Measurements from ENCODE around the gene CARF. TPM values are rescaled to one million over a fixed set of nuclear protein-coding genes. Genes with fewer than 3 reads are reported as not detected.

The CARF gene
- total RNA-seq, 1 experiment from 2014 or later: 6.5 TPM

GRCh38 chr2:203003716-203004115 is 91.6 kb downstream of the CARF start:
- no peak overlapping the region for H3K4me3 ChIP-seq
- no peaks in the 10 kb centered on the region for H3K79me2 ChIP-seq (ENCODE audit: low read depth)
- no TSS peak for BruUV-seq (replicated peaks)
- no peaks in the 10 kb centered on the region for H3K4me1 ChIP-seq (replicated peaks; ENCODE audit: insufficient read depth)
- H4K20me1 ChIP-seq (ENCODE audit: insufficient read depth): no peaks in the 10 kb centered on the region
- no peaks in the 10 kb centered on the region for H3K27me3 ChIP-seq (ENCODE audit: insufficient read depth, low read depth)
- no peak for TF ChIP-seq CTCF (conservative IDR thresholded peaks at IDR 0.05)
- no peak for TF ChIP-seq EZH2 (IDR thresholded peaks at IDR 0.05; ENCODE audit: low read depth)
- H3K9me3 ChIP-seq (ENCODE audit: insufficient read depth, low read depth): no peaks in the 10 kb centered on the region
- POLR2A ChIA-PET (ENCODE audit: unreplicated experiment): no interaction called here
- CTCF ChIA-PET: no interaction called here
- H3F3A ChIP-seq (ENCODE audit: insufficient read depth, low read depth): no peaks in the 10 kb centered on the region
- intact Hi-C loops (cut with micrococcal nuclease; ENCODE audit: unreplicated experiment): no loop called here
- no peak overlapping the region for H2AFZ ChIP-seq
- no peak overlapping the region for H3K4me2 ChIP-seq
- no peak overlapping the region for H3K27ac ChIP-seq
- DNase-seq: no peak
- no peaks in the 10 kb centered on the region for H3K36me3 ChIP-seq (ENCODE audit: low read depth)
- no peaks in the 10 kb centered on the region for H3K9me2 ChIP-seq (ENCODE audit: insufficient read depth)

GRCh38 chr2:203014456-203015199 is 102.6 kb downstream of the CARF start, which contains the start of gene NBEAL1:
Gene NBEAL1 (plus strand): TSS chr2:203014875. CDS start chr2:203016385, 1,510 bp downstream.
- POLR2A ChIA-PET (ENCODE audit: unreplicated experiment): interaction anchor here (0.6 kb wide), 2 partner anchors 41 to 379 kb away, joined by 3 to 5 read pairs; no protein-coding TSS in a partner anchor

GRCh38 chr2:203016716-203017115 is 104.6 kb downstream of the CARF start:
- no peaks in the 10 kb centered on the region for H3K27me3 ChIP-seq (ENCODE audit: insufficient read depth, low read depth)
- ChIA-PET CTCF (no interaction called here), POLR2A (ENCODE audit: unreplicated experiment) (no interaction called here)
- no peaks in the 10 kb centered on the region for H3K9me2 ChIP-seq (ENCODE audit: insufficient read depth)
- DNase-seq: no peak
- H3K9me3 ChIP-seq (ENCODE audit: insufficient read depth, low read depth): no peaks in the 10 kb centered on the region
- no peaks in the 10 kb centered on the region for H3F3A ChIP-seq (ENCODE audit: insufficient read depth, low read depth)
- H3K4me1 ChIP-seq (replicated peaks; ENCODE audit: insufficient read depth): peaks cover 24% of the 10 kb centered on the region
- no peak overlapping the region for H3K27ac ChIP-seq
- no peaks in the 10 kb centered on the region for H3K36me3 ChIP-seq (ENCODE audit: low read depth)
- peak overlapping the region; percentile 47 for H3K4me2 ChIP-seq
- no peak for TF ChIP-seq EZH2 (IDR thresholded peaks at IDR 0.05; ENCODE audit: low read depth)
- no peak for TF ChIP-seq CTCF (conservative IDR thresholded peaks at IDR 0.05)
- intact Hi-C loops (cut with micrococcal nuclease; ENCODE audit: unreplicated experiment): loop anchor here (5.0 kb wide), 1 partner anchor 104 kb away; the partner anchor contains the start of genes CARF and WDR12
- H3K4me3 ChIP-seq: no peak overlapping the region
- no peaks in the 10 kb centered on the region for H4K20me1 ChIP-seq (ENCODE audit: insufficient read depth)
- no TSS peak for BruUV-seq (replicated peaks)
- 0 out of 2 replicates have a peak, but pooled peaks cover 3% of the 10 kb centered on the region for H3K79me2 ChIP-seq (ENCODE audit: low read depth)
- no peak overlapping the region for H2AFZ ChIP-seq

More at GRCh38 chr2:203014456-203015199, 102.6 kb downstream of the CARF start, which contains the start of gene NBEAL1:
- 0 out of 2 replicates have a peak, but pooled peaks cover 3% of the 10 kb centered on the region for H3K79me2 ChIP-seq (ENCODE audit: low read depth)
- no peaks in the 10 kb centered on the region for H3K27me3 ChIP-seq (ENCODE audit: insufficient read depth, low read depth)
- H3K4me3 ChIP-seq: peak within 1 kb of the TSS; percentile 83
- no peaks in the 10 kb centered on the region for H4K20me1 ChIP-seq (ENCODE audit: insufficient read depth)
- DNase-seq: peak; percentile 84 to 96
- BruUV-seq (replicated peaks): no TSS peak
- H2AFZ ChIP-seq: peak within 1 kb of the TSS; percentile 97
- no peaks in the 10 kb centered on the region for H3F3A ChIP-seq (ENCODE audit: insufficient read depth, low read depth)
- intact Hi-C loops (cut with micrococcal nuclease; ENCODE audit: unreplicated experiment): loop anchor here (5.0 kb wide), 1 partner anchor 102 kb away; the partner anchor contains the start of genes CARF and WDR12
- no peaks in the 10 kb centered on the region for H3K9me3 ChIP-seq (ENCODE audit: insufficient read depth, low read depth)
- H3K27ac ChIP-seq: peak within 1 kb of the TSS; percentile 86
- CTCF ChIA-PET: interaction anchor here (0.5 kb wide), 1 partner anchor 642 kb away, joined by 12 read pairs; no protein-coding TSS in a partner anchor
- H3K4me1 ChIP-seq (replicated peaks; ENCODE audit: insufficient read depth): peaks cover 24% of the 10 kb centered on the region
- peak within 1 kb of the TSS; percentile 97 for H3K4me2 ChIP-seq
- TF ChIP-seq CTCF (conservative IDR thresholded peaks at IDR 0.05) (no peak), EZH2 (IDR thresholded peaks at IDR 0.05; ENCODE audit: low read depth) (no peak)
- no peaks in the 10 kb centered on the region for H3K36me3 ChIP-seq (ENCODE audit: low read depth)
- H3K9me2 ChIP-seq (ENCODE audit: insufficient read depth): no peaks in the 10 kb centered on the region

Data from PC-9 (cell line).